ENCODE measurements around the gene TNP2. TPM values are rescaled to one million over a fixed set of nuclear protein-coding genes. Genes with fewer than 3 reads are reported as not detected.
A peak's percentile ranks its signal among the peaks of the same experiment; 100 is the strongest.

The TNP2 gene
- polyA plus RNA-seq, 1 of the 3 experiments (the other 2 are of a cell fraction), result not detected

DNA sequence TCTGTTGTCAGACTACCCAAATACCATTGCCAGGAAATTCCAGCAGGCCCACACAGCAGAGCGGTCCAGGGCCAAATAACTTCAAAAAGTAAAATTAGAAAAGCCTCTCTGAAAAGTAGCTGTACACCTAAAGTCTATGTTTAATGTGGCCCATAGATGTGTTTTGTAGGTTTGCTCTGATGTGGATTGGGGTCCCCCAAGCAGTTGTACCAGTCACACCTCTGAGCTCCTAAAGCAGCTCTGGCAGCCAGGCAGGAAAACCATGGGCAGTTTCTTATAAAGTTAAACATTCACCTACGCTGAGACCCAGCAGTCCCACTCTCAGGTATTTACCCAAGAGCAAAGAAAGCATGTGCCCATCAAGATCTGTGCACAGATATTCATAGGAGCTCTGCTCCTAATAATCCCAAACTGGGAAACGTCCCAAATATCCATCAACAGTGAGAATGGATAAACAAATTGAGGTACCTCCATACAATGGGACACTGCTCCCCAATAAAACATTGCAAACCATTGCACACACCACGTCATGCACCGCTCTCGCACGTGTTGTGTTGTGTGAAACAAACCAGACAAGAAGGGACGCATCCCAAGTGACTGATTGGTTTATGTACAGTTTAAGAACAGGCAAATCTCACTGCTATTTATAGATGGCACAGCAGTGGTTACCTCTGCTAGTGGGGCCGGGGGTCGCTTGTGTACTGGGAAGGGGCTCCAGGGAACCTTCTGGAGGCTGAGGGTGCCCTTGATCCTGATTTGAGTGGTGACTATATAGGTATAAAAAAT is 27.8 kb upstream of the TNP2 start:
- peaks cover 0 to 16% of the 10 kb centered on the region in 2 experiments; a peak in 2 of 4 replicates for H3K4me1 ChIP-seq (ENCODE audit: control insufficient read depth in 1 of 2, insufficient read depth in 2 of 2, low read depth in 1 of 2, low read length in 1 of 2)
- H3K9me3 ChIP-seq, result no peaks in the 10 kb centered on the region
- H4K20me1 ChIP-seq (ENCODE audit: insufficient read depth), result no peaks in the 10 kb centered on the region
- TF ChIP-seq NFIC (IDR thresholded peaks at IDR 0.05; ENCODE audit: borderline replicate concordance) (no peak), EP300 (IDR thresholded peaks at IDR 0.05; ENCODE audit: borderline replicate concordance in 1 of 2, low read depth in 1 of 2, low read length in 1 of 2) (no peak), TCF12 (IDR thresholded peaks at IDR 0.05) (no peak), GATA2 (CRISPR knock-in tag; IDR thresholded peaks at IDR 0.05) (no peak)
- peaks cover 3% of the 10 kb centered on the region for H3F3A ChIP-seq (replicated peaks; ENCODE audit: insufficient read depth)
- DNase-seq, result no peak
- CTCF ChIA-PET, result interaction anchor here (0.6 to 2.8 kb wide), 15 partner anchors 11 to 346 kb away, joined by 3 to 23 read pairs (median 4); partner anchors contain the start of genes PRM2 and SOCS1
- 0 out of 4 replicates have a peak overlapping the region, but pooled peaks of 1 of the 2 experiments have one; percentile 13 for H3K4me3 ChIP-seq (ENCODE audit: low read depth in 2 of 2, low read length in 1 of 2)
- no peaks in the 10 kb centered on the region for H3K36me3 ChIP-seq (replicated peaks in 1 of 2; ENCODE audit: control insufficient read depth in 1 of 2, insufficient read depth in 2 of 2, low read length in 1 of 2)
- H3K9ac ChIP-seq, result no peak overlapping the region
- 62% methylated on average over 9 of the region's 10 CpGs for WGBS (ENCODE audit: low lambda C conversion rate)
- peak overlapping the region in 1 of 2 experiments; percentile 86; a peak in 2 of 4 replicates for H3K27ac ChIP-seq (ENCODE audit: low read depth in 2 of 2, low read length in 1 of 2)
- no peaks in the 10 kb centered on the region for H3K27me3 ChIP-seq (ENCODE audit: insufficient read depth)
- H3K79me2 ChIP-seq (ENCODE audit: insufficient read depth), result no peaks in the 10 kb centered on the region
- no peak overlapping the region for H2AFZ ChIP-seq (ENCODE audit: low read depth)
- POLR2A ChIA-PET, result interaction anchor here (0.7 to 1.1 kb wide), 2 partner anchors 22 to 333 kb away, joined by 3 read pairs; no protein-coding TSS in a partner anchor
- peak overlapping the region; percentile 34 for H3K4me2 ChIP-seq
- no peaks in the 10 kb centered on the region for H3K9me2 ChIP-seq

DNA sequence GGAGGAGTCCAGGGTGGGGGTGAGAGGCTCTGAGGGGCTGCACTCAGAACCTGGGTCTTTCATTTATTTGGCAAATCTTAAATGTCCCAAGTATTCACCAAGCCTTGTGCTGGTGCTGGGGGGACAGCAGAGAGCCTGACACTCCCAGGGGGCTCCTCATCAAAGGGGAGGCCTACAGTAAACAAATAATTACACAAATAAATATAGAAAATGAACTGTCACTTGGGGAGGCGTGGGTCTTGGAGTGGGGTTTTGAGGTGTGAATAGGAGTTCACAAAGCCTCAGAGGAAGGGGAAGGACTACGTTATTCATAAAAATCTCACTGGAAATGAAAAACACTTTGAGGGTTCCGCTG is 27.2 kb upstream of the TNP2 start:
- no peak for DNase-seq
- no peak overlapping the region for H3K4me2 ChIP-seq
- POLR2A ChIA-PET, result no interaction called here
- H3K36me3 ChIP-seq (replicated peaks in 1 of 2; ENCODE audit: control insufficient read depth in 1 of 2, insufficient read depth in 2 of 2, low read length in 1 of 2), result no peaks in the 10 kb centered on the region
- 90% methylated on average over 3 of the region's 3 CpGs for WGBS (ENCODE audit: low lambda C conversion rate)
- no peak overlapping the region for H2AFZ ChIP-seq (ENCODE audit: low read depth)
- H4K20me1 ChIP-seq (ENCODE audit: insufficient read depth), result no peaks in the 10 kb centered on the region
- no peaks in the 10 kb centered on the region for H3K27me3 ChIP-seq (ENCODE audit: insufficient read depth)
- no peaks in the 10 kb centered on the region for H3K79me2 ChIP-seq (ENCODE audit: insufficient read depth)
- H3K27ac ChIP-seq (ENCODE audit: low read depth in 2 of 2, low read length in 1 of 2), result no peak overlapping the region; a peak in 1 of 4 replicates
- H3K9me3 ChIP-seq, result no peaks in the 10 kb centered on the region
- TF ChIP-seq NFIC (IDR thresholded peaks at IDR 0.05; ENCODE audit: borderline replicate concordance) (no peak), POLR2AphosphoS5 (IDR thresholded peaks at IDR 0.05; ENCODE audit: low read depth, low read length) (no peak), TEAD4 (IDR thresholded peaks at IDR 0.05; ENCODE audit: borderline replicate concordance, insufficient read depth) (no peak), RXRA (IDR thresholded peaks at IDR 0.05; ENCODE audit: borderline replicate concordance, low read depth) (no peak), ELF1 (IDR thresholded peaks at IDR 0.05) (no peak), SIN3A (IDR thresholded peaks at IDR 0.05; ENCODE audit: borderline replicate concordance, low read depth, low read length) (no peak), RFX5 (IDR thresholded peaks at IDR 0.05; ENCODE audit: low read length) (no peak), RCOR1 (IDR thresholded peaks at IDR 0.05; ENCODE audit: low read length) (no peak), RAD21 (IDR thresholded peaks at IDR 0.05; ENCODE audit: low read length) (no peak), EP300 (IDR thresholded peaks at IDR 0.05; ENCODE audit: borderline replicate concordance in 1 of 2, low read depth in 1 of 2, low read length in 1 of 2) (no peak)
- TF ChIP-seq, protein P1, sequence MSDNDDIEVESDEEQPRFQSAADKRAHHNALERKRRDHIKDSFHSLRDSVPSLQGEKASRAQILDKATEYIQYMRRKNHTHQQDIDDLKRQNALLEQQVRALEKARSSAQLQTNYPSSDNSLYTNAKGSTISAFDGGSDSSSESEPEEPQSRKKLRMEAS (IDR thresholded peaks at IDR 0.05; ENCODE audit: low read depth), result no peak
- TF ChIP-seq, protein P2, sequence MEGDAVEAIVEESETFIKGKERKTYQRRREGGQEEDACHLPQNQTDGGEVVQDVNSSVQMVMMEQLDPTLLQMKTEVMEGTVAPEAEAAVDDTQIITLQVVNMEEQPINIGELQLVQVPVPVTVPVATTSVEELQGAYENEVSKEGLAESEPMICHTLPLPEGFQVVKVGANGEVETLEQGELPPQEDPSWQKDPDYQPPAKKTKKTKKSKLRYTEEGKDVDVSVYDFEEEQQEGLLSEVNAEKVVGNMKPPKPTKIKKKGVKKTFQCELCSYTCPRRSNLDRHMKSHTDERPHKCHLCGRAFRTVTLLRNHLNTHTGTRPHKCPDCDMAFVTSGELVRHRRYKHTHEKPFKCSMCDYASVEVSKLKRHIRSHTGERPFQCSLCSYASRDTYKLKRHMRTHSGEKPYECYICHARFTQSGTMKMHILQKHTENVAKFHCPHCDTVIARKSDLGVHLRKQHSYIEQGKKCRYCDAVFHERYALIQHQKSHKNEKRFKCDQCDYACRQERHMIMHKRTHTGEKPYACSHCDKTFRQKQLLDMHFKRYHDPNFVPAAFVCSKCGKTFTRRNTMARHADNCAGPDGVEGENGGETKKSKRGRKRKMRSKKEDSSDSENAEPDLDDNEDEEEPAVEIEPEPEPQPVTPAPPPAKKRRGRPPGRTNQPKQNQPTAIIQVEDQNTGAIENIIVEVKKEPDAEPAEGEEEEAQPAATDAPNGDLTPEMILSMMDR (IDR thresholded peaks at IDR 0.05), result no peak
- TF ChIP-seq, protein P3, sequence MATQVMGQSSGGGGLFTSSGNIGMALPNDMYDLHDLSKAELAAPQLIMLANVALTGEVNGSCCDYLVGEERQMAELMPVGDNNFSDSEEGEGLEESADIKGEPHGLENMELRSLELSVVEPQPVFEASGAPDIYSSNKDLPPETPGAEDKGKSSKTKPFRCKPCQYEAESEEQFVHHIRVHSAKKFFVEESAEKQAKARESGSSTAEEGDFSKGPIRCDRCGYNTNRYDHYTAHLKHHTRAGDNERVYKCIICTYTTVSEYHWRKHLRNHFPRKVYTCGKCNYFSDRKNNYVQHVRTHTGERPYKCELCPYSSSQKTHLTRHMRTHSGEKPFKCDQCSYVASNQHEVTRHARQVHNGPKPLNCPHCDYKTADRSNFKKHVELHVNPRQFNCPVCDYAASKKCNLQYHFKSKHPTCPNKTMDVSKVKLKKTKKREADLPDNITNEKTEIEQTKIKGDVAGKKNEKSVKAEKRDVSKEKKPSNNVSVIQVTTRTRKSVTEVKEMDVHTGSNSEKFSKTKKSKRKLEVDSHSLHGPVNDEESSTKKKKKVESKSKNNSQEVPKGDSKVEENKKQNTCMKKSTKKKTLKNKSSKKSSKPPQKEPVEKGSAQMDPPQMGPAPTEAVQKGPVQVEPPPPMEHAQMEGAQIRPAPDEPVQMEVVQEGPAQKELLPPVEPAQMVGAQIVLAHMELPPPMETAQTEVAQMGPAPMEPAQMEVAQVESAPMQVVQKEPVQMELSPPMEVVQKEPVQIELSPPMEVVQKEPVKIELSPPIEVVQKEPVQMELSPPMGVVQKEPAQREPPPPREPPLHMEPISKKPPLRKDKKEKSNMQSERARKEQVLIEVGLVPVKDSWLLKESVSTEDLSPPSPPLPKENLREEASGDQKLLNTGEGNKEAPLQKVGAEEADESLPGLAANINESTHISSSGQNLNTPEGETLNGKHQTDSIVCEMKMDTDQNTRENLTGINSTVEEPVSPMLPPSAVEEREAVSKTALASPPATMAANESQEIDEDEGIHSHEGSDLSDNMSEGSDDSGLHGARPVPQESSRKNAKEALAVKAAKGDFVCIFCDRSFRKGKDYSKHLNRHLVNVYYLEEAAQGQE (IDR thresholded peaks at IDR 0.05; ENCODE audit: low read depth, low read length), result no peak
- H3K9ac ChIP-seq, result no peak overlapping the region
- no peaks in the 10 kb centered on the region for H3K9me2 ChIP-seq
- peaks cover 3% of the 10 kb centered on the region for H3F3A ChIP-seq (replicated peaks; ENCODE audit: insufficient read depth)
- peaks cover 0 to 16% of the 10 kb centered on the region in 2 experiments; a peak in 2 of 4 replicates for H3K4me1 ChIP-seq (ENCODE audit: control insufficient read depth in 1 of 2, insufficient read depth in 2 of 2, low read depth in 1 of 2, low read length in 1 of 2)
- CTCF ChIA-PET, result interaction anchor here (1.0 to 2.8 kb wide), 6 partner anchors 37 to 342 kb away, joined by 3 to 23 read pairs (median 6); partner anchors contain the start of gene SOCS1
- no peak overlapping the region for H3K4me3 ChIP-seq (ENCODE audit: low read depth in 2 of 2, low read length in 1 of 2)

Data from SK-N-SH (cell line).